Uterus (tissue), 4 donors: ENCODE measurements around the gene TMEM187. TPM values are rescaled to one million over a fixed set of nuclear protein-coding genes. Genes with fewer than 3 reads are reported as not detected.

ENCODE experiments used
- DNase-seq, 2 donors: peaks; one replicate each; pipeline ENCODE4 v3.0.0-alpha.2; 2019 to 2020
- H3K27ac ChIP-seq, 2 donors: fragments of 200-600 bp; sonication (generic); 1 replicate in 1 of 2; 2 replicates in 1 of 2; pipeline ENCODE4 v1.5.1; 2016 to 2018
- H3K27me3 ChIP-seq, 2 donors: fragments of 200-600 bp; sonication (generic); one replicate each; pipeline ENCODE4 v1.5.1; 2018 to 2019; ENCODE audit warnings: control low read depth in 1 of 2
- H3K36me3 ChIP-seq, 2 donors: fragments of 200-600 bp; sonication (generic); one replicate each; pipeline ENCODE4 v1.5.1; 2019; ENCODE audit warnings: control low read depth in 1 of 2
- H3K4me1 ChIP-seq, 2 donors: fragments of 200-600 bp; sonication (generic); one replicate each; pipeline ENCODE4 v1.5.1; 2018 to 2019; ENCODE audit warnings: control low read depth in 1 of 2
- H3K4me3 ChIP-seq, 2 donors: fragments of 200-600 bp; sonication (generic); 1 replicate in 1 of 2; 2 replicates in 1 of 2; pipeline ENCODE4 v1.5.1; 2018 to 2019; ENCODE audit warnings: mild to moderate bottlenecking in 1 of 2
- H3K9me3 ChIP-seq, 2 donors: fragments of 200-600 bp; sonication (generic); one replicate each; pipeline ENCODE4 v1.5.1; 2019; ENCODE audit warnings: control low read depth in 1 of 2
- POLR2A ChIP-seq, 2 donors: fragments of 450-650 bp; IDR thresholded peaks; one replicate each; pipeline ENCODE4 v1.6.1; 2016; ENCODE audit warnings: antibody characterized with exemption in 2 of 2, mild to moderate bottlenecking in 1 of 2, moderate library complexity in 1 of 2
- intact Hi-C: fragments of 100-400 bp; cut with DNase I; formaldehyde crosslinking; loops from one replicate; pipeline ENCODE4 v1.15.1; 2023; ENCODE audit warnings: low total_unique reads
- total RNA-seq, 4 donors: library from RNA; depleted of rRNA in 3 of 4; stranded (reverse); fragments of >200 nt in 3 of 4; gene quantifications; one replicate each; pipeline versions ENCODE4 v1.1.0 to v1.2.4, GENCODE V29; 2014 to 2023
- TF ChIP-seq, protein P1 (sequence below), 4 experiments: fragments of 200-600 bp in 2 of 4; fragments of 450-650 bp in 2 of 4; sonication (generic) in 2 of 4; IDR thresholded peaks; one replicate each; pipeline ENCODE4 v1.5.1; 2016 to 2019; ENCODE audit warnings: antibody characterized with exemption in 4 of 4, mild to moderate bottlenecking in 2 of 4, moderate library complexity in 1 of 4
- donor health status: DM: yes; HTN: yes; CAD: no.

Gene TMEM187
- total RNA-seq, 4 donors from 2014 or later = 2.5 to 9.6 (median 6.2) TPM; not detected in 1

DNA sequence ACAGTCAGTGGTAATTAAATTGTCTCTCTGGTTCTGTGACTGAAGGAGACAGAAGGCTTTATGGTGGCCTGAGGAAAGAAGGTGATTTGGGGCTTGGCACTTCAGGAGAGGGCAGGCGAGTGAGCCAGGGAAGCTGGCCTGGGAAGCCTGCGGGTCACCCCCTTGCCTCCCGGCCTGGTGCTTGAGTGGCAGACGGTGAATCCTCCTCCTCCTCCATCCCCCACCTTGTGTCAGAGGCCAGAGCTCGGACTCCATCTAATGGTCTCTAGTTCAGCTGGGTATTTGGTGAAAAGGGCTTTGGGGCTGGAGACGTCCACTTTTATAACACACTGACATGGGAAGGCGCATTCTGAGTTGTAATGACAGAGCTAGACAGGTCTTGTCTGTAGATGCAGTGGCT lies 8.7 kb downstream of the TMEM187 start:
- Histone ChIP-seq H3K27me3 (no peaks in the 10 kb centered on the region), H3K4me3 (no peak overlapping the region), H3K9me3 (no peaks in the 10 kb centered on the region), H3K36me3 (no peaks in the 10 kb centered on the region), H3K27ac (peak overlapping the region; percentile 61 to 62), H3K4me1 (no peaks in the 10 kb centered on the region)
- intact Hi-C loops = no loop called here
- DNase-seq = no peak
- TF ChIP-seq, protein P1, sequence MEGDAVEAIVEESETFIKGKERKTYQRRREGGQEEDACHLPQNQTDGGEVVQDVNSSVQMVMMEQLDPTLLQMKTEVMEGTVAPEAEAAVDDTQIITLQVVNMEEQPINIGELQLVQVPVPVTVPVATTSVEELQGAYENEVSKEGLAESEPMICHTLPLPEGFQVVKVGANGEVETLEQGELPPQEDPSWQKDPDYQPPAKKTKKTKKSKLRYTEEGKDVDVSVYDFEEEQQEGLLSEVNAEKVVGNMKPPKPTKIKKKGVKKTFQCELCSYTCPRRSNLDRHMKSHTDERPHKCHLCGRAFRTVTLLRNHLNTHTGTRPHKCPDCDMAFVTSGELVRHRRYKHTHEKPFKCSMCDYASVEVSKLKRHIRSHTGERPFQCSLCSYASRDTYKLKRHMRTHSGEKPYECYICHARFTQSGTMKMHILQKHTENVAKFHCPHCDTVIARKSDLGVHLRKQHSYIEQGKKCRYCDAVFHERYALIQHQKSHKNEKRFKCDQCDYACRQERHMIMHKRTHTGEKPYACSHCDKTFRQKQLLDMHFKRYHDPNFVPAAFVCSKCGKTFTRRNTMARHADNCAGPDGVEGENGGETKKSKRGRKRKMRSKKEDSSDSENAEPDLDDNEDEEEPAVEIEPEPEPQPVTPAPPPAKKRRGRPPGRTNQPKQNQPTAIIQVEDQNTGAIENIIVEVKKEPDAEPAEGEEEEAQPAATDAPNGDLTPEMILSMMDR (IDR thresholded peaks at IDR 0.05) = no peak
- TF ChIP-seq POLR2A (IDR thresholded peaks at IDR 0.05) = no peak

DNA sequence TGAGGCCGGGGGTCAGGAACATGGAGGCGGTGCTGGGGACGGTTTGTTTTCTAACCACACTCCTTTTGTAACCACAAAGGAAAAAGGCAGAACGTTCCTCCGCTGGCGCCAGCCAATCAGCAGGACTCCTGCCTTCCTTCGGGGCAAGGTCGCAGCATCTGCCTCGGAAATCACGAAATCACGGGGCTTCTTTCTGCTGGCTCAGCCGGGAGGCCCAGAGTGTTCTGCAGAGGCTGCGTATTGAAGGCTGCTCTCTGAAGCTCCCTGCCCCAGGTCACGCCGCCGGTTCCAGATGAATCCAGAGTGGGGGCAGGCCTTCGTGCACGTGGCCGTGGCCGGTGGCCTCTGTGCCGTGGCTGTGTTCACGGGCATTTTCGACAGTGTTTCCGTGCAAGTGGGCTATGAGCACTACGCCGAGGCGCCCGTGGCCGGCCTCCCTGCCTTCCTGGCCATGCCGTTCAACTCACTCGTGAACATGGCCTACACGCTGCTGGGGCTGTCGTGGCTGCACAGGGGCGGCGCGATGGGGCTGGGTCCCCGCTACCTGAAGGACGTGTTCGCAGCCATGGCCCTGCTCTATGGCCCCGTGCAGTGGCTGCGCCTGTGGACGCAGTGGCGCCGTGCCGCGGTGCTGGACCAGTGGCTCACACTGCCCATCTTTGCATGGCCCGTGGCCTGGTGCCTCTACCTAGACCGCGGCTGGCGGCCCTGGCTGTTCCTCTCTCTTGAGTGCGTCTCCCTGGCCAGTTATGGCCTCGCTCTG lies 9.4 kb downstream of the TMEM187 start:
- intact Hi-C loops = no loop called here
- no peak overlapping the region for H3K4me3 ChIP-seq
- H3K9me3 ChIP-seq = no peaks in the 10 kb centered on the region
- no peaks in the 10 kb centered on the region for H3K27me3 ChIP-seq
- peak overlapping the region; percentile 61 to 62 for H3K27ac ChIP-seq
- TF ChIP-seq POLR2A (IDR thresholded peaks at IDR 0.05) = no peak
- TF ChIP-seq, protein P1 (IDR thresholded peaks at IDR 0.05) = no peak
- H3K4me1 ChIP-seq = no peaks in the 10 kb centered on the region
- no peaks in the 10 kb centered on the region for H3K36me3 ChIP-seq
- DNase-seq = peak; percentile 69 to 70

DNA sequence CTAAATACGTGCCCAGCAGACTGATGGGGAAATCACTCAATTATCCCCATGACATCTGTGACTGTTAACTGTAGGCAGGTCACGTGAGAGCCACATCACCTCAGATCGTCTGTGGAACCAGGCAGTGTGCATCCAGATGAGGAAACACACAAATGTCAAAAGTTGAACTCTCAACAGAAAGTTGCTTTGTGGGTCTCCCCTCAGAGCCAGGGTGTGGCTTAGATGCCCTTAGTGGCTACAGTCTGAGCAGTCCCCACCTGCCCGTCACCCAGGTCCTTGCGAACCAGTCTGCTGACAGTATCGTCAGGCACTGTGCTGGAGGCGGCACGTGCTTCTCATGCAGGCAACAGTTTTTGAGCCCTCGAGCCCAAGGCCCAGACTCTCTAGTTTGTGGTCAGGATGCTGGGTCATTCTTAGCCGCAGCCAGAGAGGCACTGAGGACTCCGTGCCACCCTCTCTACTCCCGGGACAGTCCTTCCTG lies 10.8 kb downstream of the TMEM187 start:
- DNase-seq = no peak
- TF ChIP-seq, protein P1 (IDR thresholded peaks at IDR 0.05) = no peak
- TF ChIP-seq POLR2A (IDR thresholded peaks at IDR 0.05) = no peak
- Histone ChIP-seq H3K27ac (no peak overlapping the region), H3K36me3 (no peaks in the 10 kb centered on the region), H3K9me3 (no peaks in the 10 kb centered on the region), H3K4me3 (no peak overlapping the region), H3K4me1 (no peaks in the 10 kb centered on the region), H3K27me3 (no peaks in the 10 kb centered on the region)
- intact Hi-C loops = no loop called here

DNA sequence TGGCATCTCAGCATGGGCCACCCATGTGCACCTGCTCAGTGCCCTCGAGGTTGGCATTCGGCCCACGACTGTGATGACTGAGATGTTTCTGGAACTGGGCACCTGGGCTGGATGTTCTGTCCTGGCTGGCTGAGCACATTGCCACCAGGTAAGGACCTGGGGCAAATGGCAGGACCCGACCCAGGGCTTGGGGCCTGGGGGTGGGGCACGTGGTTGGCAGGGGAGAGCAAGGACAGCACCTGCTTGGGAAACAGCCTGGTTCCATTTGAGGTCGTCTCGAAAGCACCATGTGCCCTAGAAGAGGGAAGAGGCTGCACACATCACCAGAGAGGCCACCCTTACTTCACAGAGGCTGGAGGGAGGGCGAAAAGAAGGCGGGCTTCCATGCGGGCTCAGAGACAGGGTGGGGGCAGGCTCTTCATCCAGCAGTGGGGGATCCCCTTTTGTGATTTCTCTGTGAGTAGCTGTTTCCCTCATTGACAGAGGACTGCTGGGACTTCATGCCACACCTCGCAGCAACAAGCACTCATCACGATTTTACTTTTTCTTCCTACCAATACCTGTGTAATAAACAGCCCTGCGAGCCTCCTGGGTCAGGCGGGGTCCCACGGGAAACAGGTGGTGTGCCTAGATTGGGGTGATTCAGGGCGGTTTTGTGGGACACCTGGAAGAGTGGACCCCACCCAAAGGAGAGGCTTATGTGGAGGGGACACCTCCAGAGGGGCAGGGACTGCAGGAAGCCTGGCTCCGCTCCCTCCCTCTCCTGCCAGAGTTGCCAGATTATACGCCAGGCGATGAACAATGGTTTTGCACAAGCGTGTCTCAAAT lies 12.0 kb downstream of the TMEM187 start:
- Histone ChIP-seq H3K4me3 (no peak overlapping the region), H3K27me3 (no peaks in the 10 kb centered on the region), H3K4me1 (no peaks in the 10 kb centered on the region), H3K27ac (peak overlapping the region; percentile 64 to 80), H3K9me3 (no peaks in the 10 kb centered on the region), H3K36me3 (no peaks in the 10 kb centered on the region)
- no peak for TF ChIP-seq POLR2A (IDR thresholded peaks at IDR 0.05)
- TF ChIP-seq, protein P1 (IDR thresholded peaks at IDR 0.05) = no peak
- DNase-seq = no peak
- intact Hi-C loops = no loop called here

DNA sequence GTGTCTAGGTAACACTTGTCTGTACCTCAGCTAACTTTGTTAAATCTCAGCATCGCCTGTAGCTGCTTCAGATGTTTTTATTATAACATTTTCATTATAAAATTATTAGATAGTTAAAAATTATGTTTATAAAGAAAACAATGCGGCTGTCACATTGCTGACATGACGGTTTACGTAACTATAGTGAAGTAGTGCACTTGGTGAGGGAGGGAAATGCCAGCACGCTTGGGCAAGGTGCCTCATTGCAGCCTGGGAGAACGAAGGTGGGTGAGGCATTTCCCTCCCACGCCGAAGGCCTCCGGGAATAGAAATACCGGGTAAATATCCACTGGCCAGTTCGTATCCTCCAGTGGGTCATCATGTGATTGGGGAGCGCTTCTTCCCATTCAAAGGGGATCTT lies 15.9 kb downstream of the TMEM187 start:
- Histone ChIP-seq H3K4me3 (no peak overlapping the region), H3K27me3 (no peaks in the 10 kb centered on the region), H3K27ac (no peak overlapping the region), H3K36me3 (no peaks in the 10 kb centered on the region), H3K4me1 (no peaks in the 10 kb centered on the region), H3K9me3 (no peaks in the 10 kb centered on the region)
- intact Hi-C loops = no loop called here
- no peak for DNase-seq
- no peak for TF ChIP-seq POLR2A (IDR thresholded peaks at IDR 0.05)
- TF ChIP-seq, protein P1 (IDR thresholded peaks at IDR 0.05) = no peak
